Measurements from ENCODE around the gene TRANK1.
"Not testable (repeated sequence)": the region's sequence is repeated elsewhere in the genome, so short reads cannot be mapped to it uniquely, and the experiment has no call there.

Gene TRANK1

GRCh38 chr3:36891701-36892160 is 53.1 kb downstream of the TRANK1 start (continued):
- no peak for TF ChIP-seq ZBTB26 (tag by site-specific recombination; optimal IDR thresholded peaks at IDR 0.05)
- TF ChIP-seq ZNF248 (tag by site-specific recombination; IDR thresholded peaks at IDR 0.05) = no peak
- TF ChIP-seq ZNF777 (tag by site-specific recombination; IDR thresholded peaks at IDR 0.05; ENCODE audit: borderline replicate concordance) = no peak
- no peak for TF ChIP-seq KLF16 (tag by site-specific recombination; IDR thresholded peaks at IDR 0.05)
- no peak for TF ChIP-seq MEIS1 (CRISPR knock-in tag; IDR thresholded peaks at IDR 0.05; ENCODE audit: borderline replicate concordance)
- no peak for TF ChIP-seq ZNF626 (tag by site-specific recombination; IDR thresholded peaks at IDR 0.05)

DNA sequence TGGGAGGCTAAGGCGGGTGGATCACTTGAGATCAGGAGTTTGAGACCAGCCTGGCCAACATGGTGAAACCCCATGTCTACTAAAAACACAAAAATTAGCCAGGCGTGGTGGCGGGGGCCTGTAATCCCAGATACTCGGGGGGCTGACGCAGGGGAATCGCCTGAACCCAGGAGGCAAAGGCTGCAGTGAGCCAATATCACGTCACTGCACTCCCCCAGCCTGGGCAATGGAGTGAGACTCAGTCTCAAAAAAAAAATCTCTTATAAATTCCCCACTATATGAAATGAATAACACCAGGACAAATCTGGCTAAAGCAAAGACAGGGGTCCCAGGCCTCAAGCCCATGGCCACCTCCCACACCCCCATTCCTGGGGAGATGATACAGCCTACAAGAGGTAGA is 53.8 kb downstream of the TRANK1 start:
- CTCF ChIA-PET; H3K36me3 ChIP-seq (ENCODE audit: control insufficient read depth in 2 of 2, insufficient read depth in 1 of 2, low read length in 2 of 2); H3K4me1 ChIP-seq (ENCODE audit: control insufficient read depth, insufficient read depth, low read length); H3K4me3 ChIP-seq (ENCODE audit: low read depth, low read length); H3K27ac ChIP-seq (ENCODE audit: extremely low read depth, low read depth, low read length); POLR2A ChIA-PET; H3K9me3 ChIP-seq (ENCODE audit: control insufficient read depth, insufficient read depth, low read depth, low read length): not testable (repeated sequence)

- no peak overlapping the region for H3K4me3 ChIP-seq (ENCODE audit: low read depth, low read length)
- H3K9me3 ChIP-seq (ENCODE audit: control insufficient read depth, insufficient read depth, low read depth, low read length) = no peaks in the 10 kb centered on the region
- CTCF ChIA-PET = interaction anchor here (1.1 to 1.3 kb wide), 2 partner anchors 14 to 68 kb away, joined by 3 to 5 read pairs; no protein-coding TSS in a partner anchor
- H3K36me3 ChIP-seq (ENCODE audit: control insufficient read depth in 2 of 2, insufficient read depth in 1 of 2, low read length in 2 of 2) = no peaks in the 10 kb centered on the region
- H3K4me1 ChIP-seq (ENCODE audit: control insufficient read depth, insufficient read depth, low read length) = no peaks in the 10 kb centered on the region
- H3K27ac ChIP-seq (ENCODE audit: extremely low read depth, low read depth, low read length) = no peak overlapping the region
- POLR2A ChIA-PET = no interaction called here
- no peak for TF ChIP-seq HOXC10 (CRISPR knock-in tag; IDR thresholded peaks at IDR 0.05)
- TF ChIP-seq ZNF704 (tag by site-specific recombination; IDR thresholded peaks at IDR 0.05) = no peak
- no peak for TF ChIP-seq ZFP37 (tag by site-specific recombination; IDR thresholded peaks at IDR 0.05)
- TF ChIP-seq ZIC2 (tag by site-specific recombination; IDR thresholded peaks at IDR 0.05) = no peak
- no peak for TF ChIP-seq ZNF529 (tag by site-specific recombination; IDR thresholded peaks at IDR 0.05; ENCODE audit: insufficient replicate concordance)
- no peak for TF ChIP-seq SP7 (tag by site-specific recombination; IDR thresholded peaks at IDR 0.05)
- TF ChIP-seq ZNF132 (tag by site-specific recombination; IDR thresholded peaks at IDR 0.05; ENCODE audit: borderline replicate concordance) = no peak
- TF ChIP-seq ZNF530 (tag by site-specific recombination; IDR thresholded peaks at IDR 0.05; ENCODE audit: low read depth) = no peak
- no peak for TF ChIP-seq ZNF114 (tag by site-specific recombination; IDR thresholded peaks at IDR 0.05)
- TF ChIP-seq ZNF221 (tag by site-specific recombination; IDR thresholded peaks at IDR 0.05; ENCODE audit: borderline replicate concordance) = no peak
Measured at GRCh38 chr3:36890261-36890660, 54.6 kb downstream of the TRANK1 start.

GRCh38 chr3:36881735-36882134 is 63.1 kb downstream of the TRANK1 start:
- Histone ChIP-seq H3K4me1 (ENCODE audit: control insufficient read depth, insufficient read depth, low read length) (no peaks in the 10 kb centered on the region), H3K9me3 (ENCODE audit: control insufficient read depth, insufficient read depth, low read depth, low read length) (no peaks in the 10 kb centered on the region), H3K4me3 (ENCODE audit: low read depth, low read length) (no peak overlapping the region), H3K27ac (ENCODE audit: extremely low read depth, low read depth, low read length) (no peak overlapping the region), H3K36me3 (ENCODE audit: control insufficient read depth in 2 of 2, insufficient read depth in 1 of 2, low read length in 2 of 2) (no peaks in the 10 kb centered on the region)
- TF ChIP-seq ZFP41 (tag by site-specific recombination; IDR thresholded peaks at IDR 0.05; ENCODE audit: borderline replicate concordance) (no peak), ZNF792 (tag by site-specific recombination; IDR thresholded peaks at IDR 0.05) (no peak), ZNF10 (tag by site-specific recombination; IDR thresholded peaks at IDR 0.05) (no peak)
- ChIA-PET CTCF (no interaction called here), POLR2A (no interaction called here)

- CTCF ChIA-PET; POLR2A ChIA-PET; H3K27ac ChIP-seq (ENCODE audit: extremely low read depth, low read depth, low read length): not testable (repeated sequence)
Measured at GRCh38 chr3:36879842-36880241, 65.0 kb downstream of the TRANK1 start.

More at GRCh38 chr3:36879842-36880241, 65.0 kb downstream of the TRANK1 start:
- not testable (repeated sequence) for H3K9me3 ChIP-seq (ENCODE audit: control insufficient read depth, insufficient read depth, low read depth, low read length); H3K36me3 ChIP-seq (ENCODE audit: control insufficient read depth in 2 of 2, insufficient read depth in 1 of 2, low read length in 2 of 2); H3K4me1 ChIP-seq (ENCODE audit: control insufficient read depth, insufficient read depth, low read length); H3K4me3 ChIP-seq (ENCODE audit: low read depth, low read length)

Data from HEK293 (cell line).